SK-N-SH (cell line): ENCODE measurements around the gene OCIAD2. TPM values are rescaled to one million over a fixed set of nuclear protein-coding genes. Genes with fewer than 3 reads are reported as not detected.

ENCODE experiments used
- CTCF ChIA-PET: fragments of 300-600, 350-600 bp; formaldehyde crosslinking; extraction: SDS; loops from one replicate; lab custom pipeline; 2021; lab: Yijun Ruan, JAX
- POLR2A ChIA-PET: fragments of 350-600 bp; sonication (Branson Sonifier 250); formaldehyde crosslinking; extraction: SDS; loops from one replicate; lab custom pipeline; 2020; ENCODE audit warnings: antibody characterized with exemption, inconsistent platforms; lab: Yijun Ruan, JAX
- DNase-seq: peaks from one replicate; pipeline ENCODE4 v3.0.0; 2012
- H2AFZ ChIP-seq: fragments of 200-600 bp; sonication (generic); 2 replicates; pipeline ENCODE4 v1.8.1; 2016; ENCODE audit warnings: antibody characterized with exemption, mild to moderate bottlenecking, low read depth
- H3F3A ChIP-seq: fragments of 200-600 bp; sonication (generic); replicated peaks from 2 replicates; pipeline ENCODE3; 2016; ENCODE audit warnings: antibody characterized with exemption, mild to moderate bottlenecking; ENCODE audit not compliant: insufficient read depth
- H3K27ac ChIP-seq, 2 experiments: fragments of 200-500 bp in 1 of 2; fragments of 200-600 bp in 1 of 2; sonication (Bioruptor generic) in 1 of 2; sonication (generic), shearing (Covaris generic) in 1 of 2; 2 replicates each; pipeline versions ENCODE4 v1.5.1 to v1.6.1; 2014 to 2016; ENCODE audit warnings: low read depth in 2 of 2, inconsistent platforms in 1 of 2, low read length in 1 of 2, mild to moderate bottlenecking in 1 of 2, mixed read lengths in 1 of 2
- H3K27me3 ChIP-seq: fragments of 200-600 bp; sonication (generic), shearing (Covaris generic); 2 replicates; pipeline ENCODE4 v1.6.1; 2016; ENCODE audit warnings: mixed run types; ENCODE audit not compliant: insufficient read depth
- H3K36me3 ChIP-seq, 2 experiments: fragments of 200-500 bp in 1 of 2; fragments of 200-600 bp in 1 of 2; sonication (Bioruptor generic) in 1 of 2; sonication (generic) in 1 of 2; replicated peaks in 1 of 2; 2 replicates each; pipeline versions ENCODE3 to v1.5.1; 2014 to 2016; ENCODE audit warnings: low read length in 1 of 2, mild to moderate bottlenecking in 1 of 2; ENCODE audit not compliant: insufficient read depth in 2 of 2, control insufficient read depth in 1 of 2
- H3K4me1 ChIP-seq, 2 experiments: fragments of 200-500 bp in 1 of 2; fragments of 200-600 bp in 1 of 2; sonication (Bioruptor generic) in 1 of 2; sonication (generic), shearing (Covaris generic) in 1 of 2; 2 replicates each; pipeline versions ENCODE4 v1.5.1 to v1.6.1; 2014 to 2016; ENCODE audit warnings: low read depth in 1 of 2, low read length in 1 of 2, mixed run types in 1 of 2; ENCODE audit not compliant: insufficient read depth in 2 of 2, control insufficient read depth in 1 of 2
- H3K4me2 ChIP-seq: fragments of 200-600 bp; sonication (generic), shearing (Covaris generic); 2 replicates; pipeline ENCODE4 v1.6.1; 2017; ENCODE audit warnings: mixed run types
- H3K4me3 ChIP-seq, 2 experiments: fragments of 200-500 bp in 1 of 2; fragments of 200-600 bp in 1 of 2; sonication (Bioruptor generic) in 1 of 2; sonication (generic), shearing (Covaris generic) in 1 of 2; 2 replicates each; pipeline versions ENCODE4 v1.5.1 to v1.8.1; 2014 to 2016; ENCODE audit warnings: low read depth in 2 of 2, inconsistent platforms in 1 of 2, low read length in 1 of 2, mild to moderate bottlenecking in 1 of 2, mixed read lengths in 1 of 2, moderate library complexity in 1 of 2
- H3K79me2 ChIP-seq: fragments of 200-600 bp; sonication (generic); 2 replicates; pipeline ENCODE4 v1.8.1; 2017; ENCODE audit warnings: mild to moderate bottlenecking; ENCODE audit not compliant: insufficient read depth
- H3K9ac ChIP-seq: fragments of 200-600 bp; sonication (generic); 2 replicates; pipeline ENCODE4 v1.6.1; 2017; ENCODE audit warnings: mixed run types
- H3K9me2 ChIP-seq: fragments of 200-600 bp; sonication (generic); 2 replicates; pipeline ENCODE4 v1.6.1; 2017; ENCODE audit warnings: mixed run types
- H3K9me3 ChIP-seq: fragments of 200-600 bp; sonication (generic); 2 replicates; pipeline ENCODE4 v1.6.1; 2017; ENCODE audit warnings: mixed run types, mild to moderate bottlenecking, moderate library complexity
- H4K20me1 ChIP-seq: fragments of 200-600 bp; sonication (generic); 2 replicates; pipeline ENCODE4 v1.6.1; 2017; ENCODE audit warnings: mild to moderate bottlenecking, mixed run types; ENCODE audit not compliant: insufficient read depth
- EP300 ChIP-seq, 2 experiments: IDR thresholded peaks; 2 replicates each; pipeline versions ENCODE4 v1.4.0 to v1.6.1; 2012; ENCODE audit warnings: borderline replicate concordance in 1 of 2, low read depth in 1 of 2, low read length in 1 of 2
- FOSL2 ChIP-seq: IDR thresholded peaks from 2 replicates; pipeline ENCODE4 v1.4.0; 2012; ENCODE audit warnings: low read depth, mild to moderate bottlenecking, moderate library complexity, borderline replicate concordance
- FOXM1 ChIP-seq: IDR thresholded peaks from 2 replicates; pipeline ENCODE4 v1.4.0; 2012; ENCODE audit warnings: low read depth, mild to moderate bottlenecking
- GABPA ChIP-seq: IDR thresholded peaks from 2 replicates; pipeline ENCODE4 v1.4.0; 2012; ENCODE audit warnings: low read depth, mild to moderate bottlenecking
- GATA2 ChIP-seq: sonication (generic); formaldehyde crosslinking; IDR thresholded peaks from 2 replicates; pipeline ENCODE4 v1.5.0; 2020; ENCODE audit warnings: mild to moderate bottlenecking, missing genetic modification reagents
- JUND ChIP-seq: IDR thresholded peaks from 2 replicates; pipeline ENCODE4 v1.4.0; 2012
- MAX ChIP-seq: IDR thresholded peaks from 2 replicates; pipeline ENCODE4 v1.4.0; 2012; ENCODE audit warnings: low read depth
- MXI1 ChIP-seq: IDR thresholded peaks from 2 replicates; pipeline ENCODE4 v1.6.1; 2012; ENCODE audit warnings: mild to moderate bottlenecking, low read depth, low read length, improper control_type of control experiment
- NFIC ChIP-seq: IDR thresholded peaks from 2 replicates; pipeline ENCODE4 v1.4.0; 2012; ENCODE audit warnings: borderline replicate concordance
- NRF1 ChIP-seq: IDR thresholded peaks from 2 replicates; pipeline ENCODE4 v1.6.1; 2012; ENCODE audit warnings: low read depth, mild to moderate bottlenecking, low read length
- PBX3 ChIP-seq: IDR thresholded peaks from 2 replicates; pipeline ENCODE4; 2012
- POLR2AphosphoS5 ChIP-seq: IDR thresholded peaks from 2 replicates; pipeline ENCODE4 v1.6.1; 2012; ENCODE audit warnings: low read depth, low read length
- RCOR1 ChIP-seq: fragments of 150-350 bp; IDR thresholded peaks from 2 replicates; pipeline ENCODE4 v1.6.1; 2017; ENCODE audit warnings: antibody characterized with exemption, low read length
- RFX5 ChIP-seq: IDR thresholded peaks from 2 replicates; pipeline ENCODE4 v1.6.1; 2012; ENCODE audit warnings: mild to moderate bottlenecking, improper control_type of control experiment, low read length
- RXRA ChIP-seq: IDR thresholded peaks from 2 replicates; pipeline ENCODE4 v1.4.0; 2012; ENCODE audit warnings: low read depth, mild to moderate bottlenecking, borderline replicate concordance
- SIN3A ChIP-seq: IDR thresholded peaks from 2 replicates; pipeline ENCODE4 v1.6.1; 2012; ENCODE audit warnings: low read depth, mild to moderate bottlenecking, low read length, moderate library complexity, borderline replicate concordance
- SMC3 ChIP-seq: IDR thresholded peaks from 2 replicates; pipeline ENCODE4 v1.6.1; 2012; ENCODE audit warnings: low read depth, low read length, improper control_type of control experiment
- TAF1 ChIP-seq: IDR thresholded peaks from 2 replicates; pipeline ENCODE4 v1.6.1; 2012; ENCODE audit warnings: low read depth, mild to moderate bottlenecking, low read length, moderate library complexity, borderline replicate concordance
- TEAD4 ChIP-seq: IDR thresholded peaks from 2 replicates; pipeline ENCODE4 v1.4.0; 2012; ENCODE audit warnings: mild to moderate bottlenecking, borderline replicate concordance; ENCODE audit not compliant: insufficient read depth
- USF1 ChIP-seq: IDR thresholded peaks from 2 replicates; pipeline ENCODE4 v1.4.0; 2012; ENCODE audit warnings: low read depth, borderline replicate concordance
- USF2 ChIP-seq: fragments of 150-350 bp; IDR thresholded peaks from 2 replicates; pipeline ENCODE4 v1.6.1; 2017; ENCODE audit warnings: antibody characterized with exemption, low read length, low read depth, borderline replicate concordance
- YY1 ChIP-seq: IDR thresholded peaks from 2 replicates; pipeline ENCODE4 v1.4.0; 2012; ENCODE audit warnings: low read depth, mild to moderate bottlenecking
- polyA plus RNA-seq, 3 experiments: library from polyadenylated mRNA; depleted of rRNA; stranded (reverse); fragments of >200 nt; gene quantifications; 2 replicates each; pipeline ENCODE4 v1.2.3, GENCODE V29; 2012
- TF ChIP-seq, protein P1 (sequence below): IDR thresholded peaks from 2 replicates; pipeline ENCODE4 v1.6.1; 2012; ENCODE audit warnings: mild to moderate bottlenecking, low read depth, low read length, moderate library complexity
- TF ChIP-seq, protein P2 (sequence below): IDR thresholded peaks from 2 replicates; pipeline ENCODE4 v1.4.0; 2012; ENCODE audit warnings: low read depth, borderline replicate concordance
- TF ChIP-seq, protein P3 (sequence below): fragments of 150-350 bp; IDR thresholded peaks from 2 replicates; pipeline ENCODE4 v1.6.1; 2016; ENCODE audit warnings: mild to moderate bottlenecking, low read depth, low read length

OCIAD2 gene
- polyA plus RNA-seq, 1 of the 3 experiments (the other 2 are of a cell fraction): 387 TPM

GRCh38 chr4:48939785-48940184 lies 33.2 kb upstream of the OCIAD2 start:
- no peaks in the 10 kb centered on the region for H3K9me3 ChIP-seq
- no peak overlapping the region for H3K4me3 ChIP-seq
- no peaks in the 10 kb centered on the region for H3K79me2 ChIP-seq
- H3K27me3 ChIP-seq: no peaks in the 10 kb centered on the region
- no peak overlapping the region for H3K9ac ChIP-seq
- H3K27ac ChIP-seq: peak overlapping the region in 1 of 2 experiments; percentile 55; a peak in 2 of 4 replicates
- no peaks in the 10 kb centered on the region for H3K9me2 ChIP-seq
- H3K4me2 ChIP-seq: no peak overlapping the region
- ChIA-PET CTCF (no interaction called here), POLR2A (no interaction called here)
- peaks cover 17% of the 10 kb centered on the region for H3F3A ChIP-seq
- no peaks in the 10 kb centered on the region for H4K20me1 ChIP-seq
- H3K36me3 ChIP-seq: no peaks in the 10 kb centered on the region
- H2AFZ ChIP-seq: no peak overlapping the region
- no peaks in the 10 kb centered on the region for H3K4me1 ChIP-seq
- no peak for DNase-seq
- no peak; the same call in 1 of the 2 replicates for TF ChIP-seq PBX3
- TF ChIP-seq SIN3A: no peak
- no peak for TF ChIP-seq USF2
- no peak for TF ChIP-seq MXI1
- TF ChIP-seq RFX5: no peak
- TF ChIP-seq TEAD4: peak; percentile 78; the same call in 1 of the 2 replicates
- TF ChIP-seq GABPA: no peak
- peak; percentile 58; the same call in 1 of the 2 replicates for TF ChIP-seq POLR2AphosphoS5
- peak in 1 of 2 experiments; percentile 86; a peak in 2 of 4 replicates for TF ChIP-seq EP300 (IDR thresholded peaks at IDR 0.05; ENCODE audit: borderline replicate concordance in 1 of 2, low read depth in 1 of 2, low read length in 1 of 2)
- no peak for TF ChIP-seq TAF1
- peak; percentile 91 for TF ChIP-seq FOSL2
- TF ChIP-seq, protein P1, sequence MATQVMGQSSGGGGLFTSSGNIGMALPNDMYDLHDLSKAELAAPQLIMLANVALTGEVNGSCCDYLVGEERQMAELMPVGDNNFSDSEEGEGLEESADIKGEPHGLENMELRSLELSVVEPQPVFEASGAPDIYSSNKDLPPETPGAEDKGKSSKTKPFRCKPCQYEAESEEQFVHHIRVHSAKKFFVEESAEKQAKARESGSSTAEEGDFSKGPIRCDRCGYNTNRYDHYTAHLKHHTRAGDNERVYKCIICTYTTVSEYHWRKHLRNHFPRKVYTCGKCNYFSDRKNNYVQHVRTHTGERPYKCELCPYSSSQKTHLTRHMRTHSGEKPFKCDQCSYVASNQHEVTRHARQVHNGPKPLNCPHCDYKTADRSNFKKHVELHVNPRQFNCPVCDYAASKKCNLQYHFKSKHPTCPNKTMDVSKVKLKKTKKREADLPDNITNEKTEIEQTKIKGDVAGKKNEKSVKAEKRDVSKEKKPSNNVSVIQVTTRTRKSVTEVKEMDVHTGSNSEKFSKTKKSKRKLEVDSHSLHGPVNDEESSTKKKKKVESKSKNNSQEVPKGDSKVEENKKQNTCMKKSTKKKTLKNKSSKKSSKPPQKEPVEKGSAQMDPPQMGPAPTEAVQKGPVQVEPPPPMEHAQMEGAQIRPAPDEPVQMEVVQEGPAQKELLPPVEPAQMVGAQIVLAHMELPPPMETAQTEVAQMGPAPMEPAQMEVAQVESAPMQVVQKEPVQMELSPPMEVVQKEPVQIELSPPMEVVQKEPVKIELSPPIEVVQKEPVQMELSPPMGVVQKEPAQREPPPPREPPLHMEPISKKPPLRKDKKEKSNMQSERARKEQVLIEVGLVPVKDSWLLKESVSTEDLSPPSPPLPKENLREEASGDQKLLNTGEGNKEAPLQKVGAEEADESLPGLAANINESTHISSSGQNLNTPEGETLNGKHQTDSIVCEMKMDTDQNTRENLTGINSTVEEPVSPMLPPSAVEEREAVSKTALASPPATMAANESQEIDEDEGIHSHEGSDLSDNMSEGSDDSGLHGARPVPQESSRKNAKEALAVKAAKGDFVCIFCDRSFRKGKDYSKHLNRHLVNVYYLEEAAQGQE: no peak
- no peak for TF ChIP-seq SMC3
- TF ChIP-seq GATA2 (CRISPR knock-in tag): no peak
- TF ChIP-seq, protein P2, sequence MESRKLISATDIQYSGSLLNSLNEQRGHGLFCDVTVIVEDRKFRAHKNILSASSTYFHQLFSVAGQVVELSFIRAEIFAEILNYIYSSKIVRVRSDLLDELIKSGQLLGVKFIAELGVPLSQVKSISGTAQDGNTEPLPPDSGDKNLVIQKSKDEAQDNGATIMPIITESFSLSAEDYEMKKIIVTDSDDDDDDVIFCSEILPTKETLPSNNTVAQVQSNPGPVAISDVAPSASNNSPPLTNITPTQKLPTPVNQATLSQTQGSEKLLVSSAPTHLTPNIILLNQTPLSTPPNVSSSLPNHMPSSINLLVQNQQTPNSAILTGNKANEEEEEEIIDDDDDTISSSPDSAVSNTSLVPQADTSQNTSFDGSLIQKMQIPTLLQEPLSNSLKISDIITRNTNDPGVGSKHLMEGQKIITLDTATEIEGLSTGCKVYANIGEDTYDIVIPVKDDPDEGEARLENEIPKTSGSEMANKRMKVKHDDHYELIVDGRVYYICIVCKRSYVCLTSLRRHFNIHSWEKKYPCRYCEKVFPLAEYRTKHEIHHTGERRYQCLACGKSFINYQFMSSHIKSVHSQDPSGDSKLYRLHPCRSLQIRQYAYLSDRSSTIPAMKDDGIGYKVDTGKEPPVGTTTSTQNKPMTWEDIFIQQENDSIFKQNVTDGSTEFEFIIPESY: 0 out of 2 replicates have a peak, but pooled peaks have one; percentile 25
- TF ChIP-seq NRF1: no peak
- TF ChIP-seq NFIC: peak; percentile 93
- TF ChIP-seq USF1: no peak
- no peak; the same call in 1 of the 2 replicates for TF ChIP-seq RXRA
- peak; percentile 66; the same call in 1 of the 2 replicates for TF ChIP-seq YY1
- TF ChIP-seq RCOR1: no peak
- 0 out of 2 replicates have a peak, but pooled peaks have one; percentile 52 for TF ChIP-seq MAX
- TF ChIP-seq, protein P3, sequence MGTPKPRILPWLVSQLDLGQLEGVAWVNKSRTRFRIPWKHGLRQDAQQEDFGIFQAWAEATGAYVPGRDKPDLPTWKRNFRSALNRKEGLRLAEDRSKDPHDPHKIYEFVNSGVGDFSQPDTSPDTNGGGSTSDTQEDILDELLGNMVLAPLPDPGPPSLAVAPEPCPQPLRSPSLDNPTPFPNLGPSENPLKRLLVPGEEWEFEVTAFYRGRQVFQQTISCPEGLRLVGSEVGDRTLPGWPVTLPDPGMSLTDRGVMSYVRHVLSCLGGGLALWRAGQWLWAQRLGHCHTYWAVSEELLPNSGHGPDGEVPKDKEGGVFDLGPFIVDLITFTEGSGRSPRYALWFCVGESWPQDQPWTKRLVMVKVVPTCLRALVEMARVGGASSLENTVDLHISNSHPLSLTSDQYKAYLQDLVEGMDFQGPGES: no peak
- no peak for TF ChIP-seq FOXM1
- TF ChIP-seq JUND: peak; percentile 94
